HG02798 (cell line): ENCODE measurements around the gene TMC8.
A peak's percentile ranks its signal among the peaks of the same experiment; 100 is the strongest.

Experiments
- ATAC-seq: cut with Tn5 transposase; IDR thresholded peaks from one replicate; pipeline ENCODE4 v1.9.1; 2021; ENCODE audit warnings: mild to moderate bottlenecking; ENCODE audit not compliant: unreplicated experiment, poor library complexity

Gene TMC8

DNA sequence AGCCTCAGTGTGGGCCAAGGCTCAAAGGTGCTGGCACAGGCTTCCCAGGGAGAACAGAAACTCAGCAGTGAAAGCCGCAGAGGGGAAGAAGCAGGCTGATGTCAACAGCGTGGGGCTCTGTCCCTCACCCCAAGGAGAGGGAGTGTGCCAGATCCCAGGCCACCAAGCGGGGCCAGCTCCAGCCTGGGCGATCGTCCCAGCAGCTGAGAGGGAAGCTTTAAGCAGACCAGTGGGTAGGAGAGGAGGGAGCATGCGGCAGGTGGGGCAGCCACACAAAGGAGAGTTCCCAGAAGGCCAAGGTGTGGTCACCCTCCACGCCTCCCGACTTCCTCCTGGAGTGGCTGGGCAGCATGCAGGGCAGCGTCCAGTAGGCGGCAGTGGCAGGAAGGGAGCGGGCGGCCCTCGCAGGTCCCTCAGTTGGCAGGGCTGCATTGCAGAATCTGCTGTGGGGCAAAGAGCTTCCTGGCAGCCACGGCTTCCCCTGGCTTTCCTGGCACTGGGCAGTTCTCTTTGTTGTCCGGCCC is 43.8 kb downstream of the TMC8 start:
- ATAC-seq: no peak

DNA sequence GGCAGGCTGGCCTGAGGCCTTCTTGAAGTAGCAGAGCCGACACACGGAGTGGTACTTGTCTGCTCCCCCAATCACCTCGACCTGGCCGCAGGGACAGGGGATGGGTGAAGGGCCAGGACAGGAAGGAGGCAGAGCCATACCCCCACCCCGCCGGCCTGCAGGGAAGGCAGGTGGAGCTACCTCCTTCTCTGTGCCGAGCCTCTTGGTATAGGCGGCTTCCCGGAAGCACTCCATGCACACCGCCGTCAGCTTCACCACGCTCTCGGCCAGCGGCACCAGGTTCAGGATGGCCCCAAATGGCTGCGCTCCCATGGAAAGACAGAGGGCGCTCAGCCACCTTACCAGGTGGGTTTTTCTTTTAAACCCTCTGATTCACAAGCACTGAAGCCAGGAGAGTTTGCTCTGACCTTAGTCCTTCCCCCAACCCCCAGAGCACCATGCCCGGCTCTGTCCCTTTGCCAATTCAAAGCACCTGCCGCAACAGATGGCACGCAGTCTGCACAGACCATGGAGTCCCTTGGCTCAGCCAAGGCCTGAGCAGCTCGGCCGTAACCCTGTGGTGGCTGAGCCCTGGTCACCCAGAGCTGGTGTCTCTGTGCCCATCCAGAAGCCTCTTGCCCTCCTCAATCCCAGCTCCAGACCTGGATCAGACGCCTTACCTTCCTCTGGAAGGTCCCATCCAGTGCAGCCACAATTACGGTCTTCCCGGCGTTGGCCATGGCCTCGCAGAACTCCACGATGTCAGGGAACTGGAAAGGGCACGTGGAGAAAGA is 44.5 kb downstream of the TMC8 start:
- no peak for ATAC-seq

DNA sequence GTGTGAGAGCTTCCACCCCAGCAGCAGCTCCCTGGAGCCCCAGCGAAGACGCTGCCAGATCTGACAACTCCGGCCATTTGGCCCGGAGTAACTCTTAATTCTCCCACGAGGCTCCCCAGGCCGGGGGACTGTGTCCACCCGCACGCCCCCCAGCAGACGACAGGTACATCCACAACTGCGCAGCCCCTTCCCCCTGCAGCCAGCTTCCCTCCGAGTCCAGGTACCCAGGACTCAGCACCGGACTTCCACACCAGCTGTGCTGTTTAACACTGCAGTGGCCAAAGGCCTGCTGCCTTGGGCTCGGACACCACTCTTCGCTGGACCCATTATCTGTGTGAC is 45.0 kb downstream of the TMC8 start:
- no peak for ATAC-seq

DNA sequence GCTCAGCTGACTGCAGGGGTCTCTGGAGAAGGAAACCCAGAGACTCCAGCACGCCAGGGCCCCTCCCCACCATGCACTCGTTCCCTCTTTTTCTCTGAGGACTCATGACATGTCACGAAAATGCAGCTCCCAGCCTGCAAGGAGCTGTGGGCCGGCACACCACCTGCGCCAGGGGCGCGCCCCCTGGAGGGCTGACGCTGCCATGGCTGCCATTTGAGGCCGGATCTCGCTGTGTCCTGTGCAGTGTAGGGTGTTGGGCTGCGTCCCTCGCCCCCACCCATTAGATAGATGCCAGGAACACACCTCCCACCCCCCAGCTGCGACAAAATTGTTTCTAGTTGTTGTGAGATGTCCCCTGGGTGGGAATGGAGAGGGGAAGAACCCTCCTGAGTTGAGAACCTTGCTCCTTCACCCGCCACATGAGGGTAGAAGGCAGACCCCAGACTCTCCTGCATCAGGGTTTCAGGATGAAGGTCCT is 46.0 kb downstream of the TMC8 start:
- ATAC-seq: peak; percentile 49

DNA sequence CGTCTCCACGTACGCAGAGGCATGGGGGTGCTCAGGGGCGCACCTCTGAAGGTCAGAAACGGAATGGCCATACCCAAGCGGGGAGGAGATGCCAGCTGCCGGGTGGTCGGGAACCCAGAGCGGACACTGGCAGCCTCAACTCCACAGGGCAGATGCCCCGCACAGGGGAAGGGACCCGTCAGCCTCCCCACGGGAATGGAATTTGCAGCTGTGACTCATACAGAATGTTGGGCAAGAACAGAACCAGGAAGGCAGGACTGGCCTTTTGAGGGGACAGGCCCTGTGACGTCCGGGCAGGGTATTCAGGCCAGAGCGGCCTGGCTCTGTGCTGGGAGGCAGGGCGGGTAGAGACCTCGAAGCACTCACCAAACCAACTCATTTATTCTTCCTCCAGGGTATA is 48.8 kb downstream of the TMC8 start:
- ATAC-seq: no peak

DNA sequence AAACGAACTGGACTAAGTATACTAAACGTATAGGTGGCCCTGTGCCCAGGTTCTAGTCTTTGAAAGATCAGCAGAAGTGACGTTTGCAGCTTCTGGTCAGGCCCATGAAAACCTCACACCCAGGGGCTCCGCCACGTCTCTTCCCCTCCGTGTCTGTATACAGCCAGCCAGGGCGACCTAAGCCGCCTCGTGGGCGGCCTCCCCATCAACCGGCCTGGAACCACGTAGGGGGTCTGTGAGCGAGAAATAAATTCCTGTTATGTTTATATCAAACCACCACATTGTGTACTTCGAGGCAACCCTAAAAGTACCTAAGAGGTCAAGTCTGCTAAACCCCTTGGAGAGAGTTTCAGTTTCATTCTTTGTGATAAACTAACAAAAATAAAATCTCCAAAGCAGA is 49.5 kb downstream of the TMC8 start:
- no peak for ATAC-seq

DNA sequence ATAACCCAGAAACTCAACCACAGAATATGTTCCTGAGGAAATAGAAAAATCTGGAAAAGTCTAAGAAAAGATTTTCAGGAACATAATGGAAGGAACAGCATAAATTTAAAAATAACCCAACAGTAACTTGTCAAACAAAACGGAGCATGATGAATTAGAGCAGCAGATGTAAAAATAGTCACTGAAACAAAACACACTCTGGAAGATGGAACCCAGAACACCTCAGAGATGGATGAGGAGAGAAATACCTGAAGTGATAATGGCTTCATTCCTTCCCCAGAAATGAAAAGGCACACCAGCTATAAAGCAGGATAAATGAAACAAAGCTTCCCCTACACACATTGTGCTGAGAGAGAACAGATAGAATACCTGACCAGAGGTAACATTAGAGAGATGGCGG is 49.9 kb downstream of the TMC8 start:
- no peak for ATAC-seq

DNA sequence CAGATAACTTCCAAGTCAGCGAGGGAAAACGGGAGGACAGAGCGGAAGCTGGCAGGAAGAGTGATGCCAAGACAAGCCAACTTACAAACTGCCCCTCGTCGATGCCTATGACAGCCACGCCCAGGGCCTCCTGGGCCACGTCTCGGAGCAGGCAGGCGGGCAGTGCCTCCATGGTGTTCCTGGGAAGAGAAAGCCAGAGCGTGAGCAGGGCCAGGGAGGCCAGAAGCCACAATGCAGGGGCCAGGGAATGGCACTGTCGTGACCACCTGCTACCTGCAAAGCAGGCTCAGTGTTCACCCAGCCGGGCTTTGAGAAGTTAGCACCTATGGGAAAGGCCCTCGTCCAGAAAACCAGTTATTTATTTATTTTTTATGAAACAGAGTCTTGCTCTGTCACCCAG is 51.9 kb downstream of the TMC8 start:
- ATAC-seq: no peak

DNA sequence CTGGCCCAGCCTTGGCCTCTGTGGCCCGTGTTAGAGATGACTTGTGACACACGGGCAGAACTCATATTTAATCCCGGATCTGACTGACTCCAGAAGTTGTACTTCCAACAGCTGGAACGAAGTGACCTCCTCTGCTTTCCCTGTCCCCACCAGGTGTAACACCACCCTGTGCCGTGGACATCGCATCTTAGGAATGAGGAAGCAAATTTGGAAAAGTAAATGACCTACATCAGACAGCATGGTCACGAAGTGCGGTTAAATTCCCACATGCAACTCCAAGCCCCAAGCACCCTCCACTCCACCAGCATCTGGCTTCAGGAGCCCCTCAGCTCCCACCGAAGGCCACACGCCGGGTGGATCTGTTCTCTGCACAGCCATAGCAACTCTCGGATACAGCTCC is 53.3 kb downstream of the TMC8 start:
- ATAC-seq: no peak

DNA sequence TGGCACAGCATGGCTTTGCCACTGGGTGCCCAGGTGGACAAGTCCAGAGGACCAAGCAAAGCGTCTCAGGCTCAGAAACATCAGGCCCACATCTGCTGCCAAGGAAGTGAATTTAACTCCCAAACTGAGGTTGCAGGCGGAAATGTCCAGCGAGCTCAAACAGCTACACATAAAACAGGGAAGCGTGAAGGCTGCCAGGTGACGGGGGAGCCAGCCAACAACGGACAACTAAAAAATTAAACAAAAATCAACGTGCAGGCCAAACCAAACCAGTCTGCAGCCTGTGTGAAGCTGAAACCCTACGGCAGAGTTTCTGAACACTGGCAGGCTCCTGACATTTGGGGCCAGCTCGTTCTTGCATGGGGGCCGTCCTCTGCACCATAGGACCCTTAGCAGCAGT is 53.8 kb downstream of the TMC8 start:
- ATAC-seq: no peak

DNA sequence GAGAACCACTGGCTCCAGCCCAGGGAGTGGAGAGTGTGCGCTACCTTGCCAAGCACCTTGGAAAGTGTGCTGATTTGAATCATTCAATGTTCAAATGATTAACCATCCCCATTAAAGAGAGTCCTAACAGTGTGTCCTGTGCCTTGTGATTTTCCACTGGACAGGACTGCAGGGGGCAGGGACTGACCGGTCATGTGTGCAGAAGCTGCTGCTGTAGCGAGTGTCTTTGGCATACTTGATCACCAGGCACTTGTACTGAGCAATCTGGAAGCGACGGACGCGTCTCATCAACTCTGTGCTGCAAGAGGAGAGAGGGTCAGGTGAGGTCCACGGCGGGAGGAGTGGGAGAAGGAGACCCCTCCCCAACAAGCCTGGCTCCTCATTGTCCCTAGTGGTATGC is 54.3 kb downstream of the TMC8 start:
- ATAC-seq: no peak

DNA sequence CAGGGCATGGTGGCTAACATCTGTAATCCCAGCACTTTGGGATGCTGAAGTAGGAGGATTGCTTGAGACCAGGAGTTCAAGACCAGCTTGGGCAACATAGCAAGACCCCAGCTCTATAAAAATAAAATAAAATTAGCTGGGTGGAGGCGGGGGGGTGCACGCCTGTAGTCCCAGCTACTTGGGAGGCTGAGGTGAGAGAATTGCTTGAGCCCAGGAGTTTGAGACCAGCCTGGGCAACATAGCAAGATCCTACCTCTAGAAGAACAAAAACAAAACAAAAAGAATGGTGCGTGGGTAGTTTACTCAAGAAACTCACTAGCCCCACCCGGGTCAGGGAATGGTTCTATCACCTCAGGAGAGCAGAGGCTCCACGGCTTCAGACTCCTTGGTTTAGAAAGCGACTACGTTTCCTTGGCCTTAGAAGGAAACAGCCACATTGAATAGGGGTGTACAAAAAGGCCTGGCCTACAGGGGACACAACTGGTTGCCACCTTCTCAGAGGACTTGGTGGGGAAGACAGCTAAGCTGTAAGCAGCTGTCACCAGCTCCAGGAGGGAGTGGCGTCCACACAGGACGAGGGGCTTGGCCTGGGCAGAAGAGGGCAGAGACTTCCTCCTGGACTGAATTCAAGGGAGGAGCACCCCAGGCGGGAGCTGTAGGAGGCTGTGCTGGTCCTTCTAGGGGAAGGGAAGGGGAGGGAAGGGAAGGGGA is 55.6 kb downstream of the TMC8 start:
- no peak for ATAC-seq

DNA sequence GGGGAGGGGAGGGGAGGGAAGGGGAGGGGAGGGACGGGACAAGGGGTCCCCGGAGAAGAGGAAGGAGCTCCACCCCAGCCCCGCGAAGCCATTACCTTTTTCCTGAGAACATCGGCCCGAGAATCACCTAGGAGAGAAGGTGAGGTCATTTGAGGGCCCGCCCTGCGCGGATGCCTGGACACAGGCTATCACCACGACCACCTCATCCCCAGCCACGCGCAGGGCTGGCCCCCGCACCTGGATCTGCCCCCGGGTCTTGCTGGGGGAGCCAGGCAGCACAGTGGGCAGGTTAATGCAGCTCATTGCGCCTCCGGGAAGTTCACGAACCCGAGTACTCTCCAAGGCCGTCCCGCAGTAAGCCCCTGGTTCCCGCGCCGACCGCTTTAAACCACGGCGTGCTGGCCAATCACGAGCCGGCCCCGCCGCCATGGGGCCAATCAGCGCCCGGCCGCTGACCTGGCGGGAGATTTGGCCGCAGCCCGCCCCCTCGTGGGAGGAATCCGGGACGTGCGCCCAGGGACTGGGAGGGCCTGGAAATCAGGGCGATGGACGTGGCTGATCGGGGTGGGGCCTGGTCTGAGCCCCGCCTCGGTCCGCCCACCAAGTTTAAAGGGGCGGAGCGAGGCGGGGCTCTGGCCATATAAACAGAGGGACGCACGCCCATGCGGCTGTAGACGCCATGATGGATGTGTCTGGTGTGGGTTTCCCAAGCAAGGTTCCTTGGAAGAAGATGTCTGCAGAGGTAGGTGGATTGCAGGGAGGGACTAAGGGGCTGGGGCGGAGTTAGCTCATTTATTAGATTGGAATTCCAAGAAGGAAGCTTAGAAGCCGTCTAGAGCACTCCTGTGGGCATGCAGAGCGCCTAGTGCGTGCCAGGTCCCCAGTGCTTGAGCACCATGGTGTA is 56.4 kb downstream of the TMC8 start, which contains the start of the genes AFMID and TK1:
Gene AFMID (plus strand): TSS at position 671 of the 904 bp plus-strand sequence. CDS start 9 bp downstream, at position 680.
Gene TK1 (minus strand): TSS at position 361 of the 904 bp plus-strand sequence. CDS start 58 bp downstream, at position 303.
- peak; percentile 91 for ATAC-seq
